Activated B cell treated with CpG ODN at 0.5 μM for 24 hours (primary cell): ENCODE measurements around the gene DGCR2. TPM values are rescaled to one million over a fixed set of nuclear protein-coding genes. Genes with fewer than 3 reads are reported as not detected.

Experiments
- ATAC-seq: fragments of 200-7000 bp; cut with Tn5 transposase; one replicate; pipeline ENCODE4 v1.10.0; 2021; ENCODE audit warnings: low read depth, mild to moderate bottlenecking, moderate library complexity
- CTCF ChIA-PET: fragments of 350-600 bp; sonication (Branson Sonifier 250); formaldehyde crosslinking; loops from one replicate; lab custom pipeline; 2021; ENCODE audit warnings: antibody characterized with exemption; lab: Charles Lee
- POLR2A ChIA-PET: fragments of 350-600 bp; sonication (Branson Sonifier 250); formaldehyde crosslinking; loops from one replicate; lab custom pipeline; 2021; ENCODE audit warnings: antibody characterized with exemption; lab: Charles Lee
- DNase-seq: peaks from one replicate; pipeline ENCODE4 v3.0.0; 2022
- H3K27ac Mint-ChIP-seq: one replicate; pipeline ENCODE4 v1.8.0; 2020; ENCODE audit warnings: mixed read lengths
- H3K27me3 Mint-ChIP-seq: one replicate; pipeline ENCODE4 v1.8.0; 2021; ENCODE audit warnings: mixed read lengths
- H3K36me3 Mint-ChIP-seq: one replicate; pipeline ENCODE4 v1.8.0; 2021; ENCODE audit warnings: low read depth, mixed read lengths
- H3K4me1 Mint-ChIP-seq: one replicate; pipeline ENCODE4 v1.8.0; 2021; ENCODE audit warnings: mixed read lengths
- H3K4me3 Mint-ChIP-seq: one replicate; pipeline ENCODE4 v1.8.0; 2020; ENCODE audit warnings: mild to moderate bottlenecking, mixed read lengths
- H3K9me3 Mint-ChIP-seq: one replicate; pipeline ENCODE4 v1.8.0; 2020; ENCODE audit warnings: mixed read lengths
- CTCF ChIP-seq: fragments of 200-600 bp; IDR thresholded peaks from one replicate; pipeline ENCODE4 v1.8.0; 2022; ENCODE audit warnings: antibody characterized with exemption, mild to moderate bottlenecking
- intact Hi-C: fragments of 100-400 bp; cut with micrococcal nuclease; formaldehyde crosslinking; loops from one replicate; pipeline ENCODE4 v1.15.1; 2024
- total RNA-seq: library from RNA; stranded (reverse); gene quantifications from 2 replicates; pipeline ENCODE4 v1.2.3, GENCODE V29; 2022

The DGCR2 gene
- total RNA-seq, 1 donor from 2014 or later, result 33.2 TPM

- no peak for ATAC-seq
- no peak overlapping the region for H3K4me3 Mint-ChIP-seq
Measured at GRCh38 chr22:19045094-19045493, 77.1 kb downstream of the DGCR2 start.

GRCh38 chr22:19044381-19044780, 77.8 kb downstream of the DGCR2 start:
- DNase-seq, result no peak
- H3K36me3 Mint-ChIP-seq, result peaks cover 96% of the 10 kb centered on the region
- H3K4me1 Mint-ChIP-seq, result no peaks in the 10 kb centered on the region
- no peak for TF ChIP-seq CTCF
- H3K27ac Mint-ChIP-seq, result no peak overlapping the region
- CTCF ChIA-PET, result no interaction called here
- intact Hi-C loops, result no loop called here
- no peak overlapping the region for H3K4me3 Mint-ChIP-seq
- H3K27me3 Mint-ChIP-seq, result no peaks in the 10 kb centered on the region
- ATAC-seq, result no peak
- no peaks in the 10 kb centered on the region for H3K9me3 Mint-ChIP-seq
- POLR2A ChIA-PET, result interaction anchor here (0.5 kb wide), 1 partner anchor 69 kb away, joined by 5 read pairs; no protein-coding TSS in a partner anchor

More at GRCh38 chr22:19045094-19045493, 77.1 kb downstream of the DGCR2 start:
- Mint-ChIP-seq H3K27ac (no peak overlapping the region), H3K9me3 (no peaks in the 10 kb centered on the region), H3K27me3 (no peaks in the 10 kb centered on the region), H3K4me1 (no peaks in the 10 kb centered on the region), H3K36me3 (peaks cover 96% of the 10 kb centered on the region)
- TF ChIP-seq CTCF, result no peak
- no peak for DNase-seq
- ChIA-PET POLR2A (interaction anchor here (0.5 kb wide), 1 partner anchor 69 kb away, joined by 5 read pairs; no protein-coding TSS in a partner anchor), CTCF (no interaction called here)
- intact Hi-C loops, result no loop called here

- no peak overlapping the region for H3K27ac Mint-ChIP-seq
Measured at GRCh38 chr22:19043121-19044085, 78.8 kb downstream of the DGCR2 start.

GRCh38 chr22:19042285-19043120, 79.7 kb downstream of the DGCR2 start:
- intact Hi-C loops, result no loop called here
- H3K27ac Mint-ChIP-seq, result no peak overlapping the region
- ChIA-PET POLR2A (no interaction called here), CTCF (no interaction called here)
- no peak for TF ChIP-seq CTCF
- peaks cover 93% of the 10 kb centered on the region for H3K36me3 Mint-ChIP-seq
- H3K9me3 Mint-ChIP-seq, result no peaks in the 10 kb centered on the region
- no peak for DNase-seq
- no peaks in the 10 kb centered on the region for H3K27me3 Mint-ChIP-seq
- H3K4me1 Mint-ChIP-seq, result no peaks in the 10 kb centered on the region
- H3K4me3 Mint-ChIP-seq, result no peak overlapping the region
- ATAC-seq, result no peak

More at GRCh38 chr22:19043121-19044085, 78.8 kb downstream of the DGCR2 start:
- ChIA-PET POLR2A (no interaction called here), CTCF (no interaction called here)
- no peaks in the 10 kb centered on the region for H3K27me3 Mint-ChIP-seq
- H3K9me3 Mint-ChIP-seq, result no peaks in the 10 kb centered on the region
- DNase-seq (no peak), ATAC-seq (no peak)
- H3K36me3 Mint-ChIP-seq, result peaks cover 93% of the 10 kb centered on the region
- intact Hi-C loops, result no loop called here
- H3K4me3 Mint-ChIP-seq, result no peak overlapping the region
- TF ChIP-seq CTCF, result no peak
- H3K4me1 Mint-ChIP-seq, result no peaks in the 10 kb centered on the region

- Mint-ChIP-seq H3K4me3 (no peak overlapping the region), H3K27me3 (no peaks in the 10 kb centered on the region), H3K9me3 (no peaks in the 10 kb centered on the region), H3K36me3 (peaks cover 93% of the 10 kb centered on the region), H3K4me1 (no peaks in the 10 kb centered on the region), H3K27ac (no peak overlapping the region)
- TF ChIP-seq CTCF, result no peak
- DNase-seq (no peak), ATAC-seq (no peak)
- intact Hi-C loops, result no loop called here
- ChIA-PET CTCF (no interaction called here), POLR2A (no interaction called here)
Measured at GRCh38 chr22:19041704-19042074, 80.5 kb downstream of the DGCR2 start.
